MCF 10A (cell line): ENCODE results near the gene SPATA25. TPM values are rescaled to one million over a fixed set of nuclear protein-coding genes. Genes with fewer than 3 reads are reported as not detected.

Experiments used
- BruUV-seq: library from RNA; stranded (reverse); fragments of 400-500 nt; replicated peaks from 2 replicates; lab custom pipeline; 2021; lab: Mats Ljungman, UMichigan
- CTCF ChIA-PET: fragments of 300-600 bp; sonication (Branson Sonifier 250); formaldehyde crosslinking; extraction: SDS; loops from one replicate; lab custom pipeline; 2021; ENCODE audit warnings: antibody characterized with exemption, inconsistent platforms; lab: Yijun Ruan, JAX
- POLR2A ChIA-PET: fragments of 300-600, 350-650 bp; sonication (Branson Sonifier 250); formaldehyde crosslinking; extraction: SDS; loops from one replicate; lab custom pipeline; 2020; ENCODE audit warnings: antibody characterized with exemption, inconsistent platforms; lab: Yijun Ruan, JAX
- DNase-seq: peaks from one replicate; pipeline ENCODE4 v3.0.0-alpha.2; 2018; ENCODE audit not compliant: unreplicated experiment
- H3K27ac Mint-ChIP-seq: one replicate; pipeline ENCODE4 v1.8.0; 2022; ENCODE audit warnings: mild to moderate bottlenecking, low read depth, mixed read lengths; ENCODE audit not compliant: unreplicated experiment
- H3K27me3 Mint-ChIP-seq: one replicate; pipeline ENCODE4 v1.8.0; 2022; ENCODE audit warnings: mixed read lengths; ENCODE audit not compliant: insufficient read depth, unreplicated experiment
- H3K36me3 Mint-ChIP-seq: one replicate; pipeline ENCODE4 v1.8.0; 2022; ENCODE audit warnings: mild to moderate bottlenecking, moderate library complexity, mixed read lengths; ENCODE audit not compliant: insufficient read depth, unreplicated experiment
- H3K4me1 Mint-ChIP-seq: one replicate; pipeline ENCODE4 v1.8.0; 2022; ENCODE audit warnings: mixed read lengths; ENCODE audit not compliant: insufficient read depth, unreplicated experiment
- H3K4me3 Mint-ChIP-seq: one replicate; pipeline ENCODE4 v1.8.0; 2022; ENCODE audit warnings: mild to moderate bottlenecking, moderate library complexity, mixed read lengths; ENCODE audit not compliant: unreplicated experiment
- H3K9me3 Mint-ChIP-seq: one replicate; pipeline ENCODE4 v1.8.0; 2022; ENCODE audit warnings: mixed read lengths; ENCODE audit not compliant: unreplicated experiment
- CTCF ChIP-seq: fragments of 200-600 bp; IDR thresholded peaks from one replicate; pipeline ENCODE4 v1.8.0; 2022; ENCODE audit warnings: antibody characterized with exemption, mild to moderate bottlenecking; ENCODE audit not compliant: unreplicated experiment
- intact Hi-C: fragments of 100-400 bp; cut with micrococcal nuclease; formaldehyde crosslinking; loops from 2 replicates; pipeline ENCODE4 v1.14.1; 2022
- total RNA-seq: library from RNA; stranded (reverse); gene quantifications from 2 replicates; pipeline ENCODE4 v1.2.3, GENCODE V29; 2022

The SPATA25 gene
- total RNA-seq, 1 experiment from 2014 or later, result 0.72 TPM

- CTCF ChIA-PET, result interaction anchor here (0.6 to 6.0 kb wide), 3 partner anchors 76 to 674 kb away, joined by 3 to 22 read pairs (median 8); no protein-coding TSS in a partner anchor
- intact Hi-C loops, result loop anchor here (2.0 kb wide), 1 partner anchor 41 kb away; the partner anchor contains the start of gene PCIF1
- H3K4me3 Mint-ChIP-seq, result no peak overlapping the region
These were observed 6.4 kb upstream of the SPATA25 start for GRCh38 chr20:45893831-45894230.

GRCh38 chr20:45892828-45893500, 5.5 kb upstream of the SPATA25 start:
- BruUV-seq, result no TSS peak
- Mint-ChIP-seq H3K27ac (peak overlapping the region; percentile 39), H3K27me3 (no peaks in the 10 kb centered on the region), H3K9me3 (no peaks in the 10 kb centered on the region), H3K36me3 (peaks cover 16% of the 10 kb centered on the region), H3K4me3 (peak overlapping the region; percentile 95), H3K4me1 (peaks cover 6% of the 10 kb centered on the region)
- no peak for DNase-seq
- ChIA-PET POLR2A (interaction anchor here (0.7 to 6.3 kb wide), 8 partner anchors 9 to 78 kb away, joined by 3 to 74 read pairs (median 22); partner anchors contain the start of genes ACOT8, PCIF1, SNX21 and ZNF335), CTCF (interaction anchor here (0.6 to 6.0 kb wide), 12 partner anchors 8 to 666 kb away, joined by 3 to 22 read pairs (median 5); partner anchors contain the start of genes PCIF1 and ZSWIM1)
- TF ChIP-seq CTCF, result no peak
- intact Hi-C loops, result loop anchor here (1.0 to 2.0 kb wide), 2 partner anchors 42 to 70 kb away; partner anchors contain the start of gene PCIF1

More at GRCh38 chr20:45893831-45894230, 6.4 kb upstream of the SPATA25 start:
- BruUV-seq, result no TSS peak
- no peak overlapping the region for H3K27ac Mint-ChIP-seq
- H3K27me3 Mint-ChIP-seq, result no peaks in the 10 kb centered on the region
- peaks cover 6% of the 10 kb centered on the region for H3K4me1 Mint-ChIP-seq
- no peaks in the 10 kb centered on the region for H3K9me3 Mint-ChIP-seq
- peaks cover 16% of the 10 kb centered on the region for H3K36me3 Mint-ChIP-seq
- DNase-seq, result no peak
- POLR2A ChIA-PET, result interaction anchor here (0.6 to 6.3 kb wide), 8 partner anchors 8 to 61 kb away, joined by 3 to 74 read pairs (median 4); partner anchors contain the start of genes PCIF1, SNX21 and ZSWIM1
- no peak for TF ChIP-seq CTCF

DNA sequence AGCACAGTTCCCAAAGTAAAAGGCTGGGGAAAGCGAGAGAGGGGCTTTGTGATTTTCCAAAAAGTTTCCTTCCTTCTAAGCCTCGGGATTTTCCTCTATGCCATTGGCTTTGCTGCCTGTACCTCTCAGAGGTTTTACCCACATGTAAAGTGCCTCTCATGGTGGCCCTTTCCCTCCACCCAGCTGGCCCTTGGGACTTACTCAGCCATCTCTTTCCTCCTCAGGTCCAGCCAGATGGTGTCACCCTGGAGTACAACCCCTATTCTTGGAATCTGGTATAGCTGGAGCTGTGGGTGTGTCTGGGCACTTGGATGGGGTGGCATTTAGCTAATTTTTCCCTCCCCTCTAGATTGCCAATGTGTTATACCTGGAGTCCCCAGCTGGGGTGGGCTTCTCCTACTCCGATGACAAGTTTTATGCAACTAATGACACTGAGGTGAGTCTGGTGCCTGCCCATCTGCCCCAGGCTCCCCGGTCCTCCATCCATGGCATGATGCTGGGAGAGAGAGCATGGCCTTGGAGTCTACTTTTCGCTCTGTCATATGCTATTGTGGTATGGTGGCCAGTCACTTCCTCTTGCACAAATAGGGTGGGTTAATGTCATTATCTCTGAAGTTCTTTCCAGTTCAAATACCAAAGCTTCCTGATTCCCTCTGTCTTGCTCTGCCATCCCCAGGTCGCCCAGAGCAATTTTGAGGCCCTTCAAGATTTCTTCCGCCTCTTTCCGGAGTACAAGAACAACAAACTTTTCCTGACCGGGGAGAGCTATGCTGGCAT, 4.8 kb upstream of the SPATA25 start:
- ChIA-PET CTCF (interaction anchor here (0.6 to 6.0 kb wide), 14 partner anchors 9 to 667 kb away, joined by 3 to 22 read pairs (median 4); partner anchors contain the start of genes PCIF1 and ZSWIM1), POLR2A (interaction anchor here (0.7 to 6.3 kb wide), 11 partner anchors 10 to 101 kb away, joined by 3 to 74 read pairs (median 12); partner anchors contain the start of genes ACOT8, DNTTIP1, PCIF1 and SNX21)
- TF ChIP-seq CTCF, result peak; percentile 17
- Mint-ChIP-seq H3K9me3 (no peaks in the 10 kb centered on the region), H3K27me3 (no peaks in the 10 kb centered on the region), H3K4me1 (peaks cover 6% of the 10 kb centered on the region), H3K27ac (peak overlapping the region; percentile 39), H3K36me3 (peaks cover 10% of the 10 kb centered on the region), H3K4me3 (peak overlapping the region; percentile 95)
- BruUV-seq, result no TSS peak
- intact Hi-C loops, result loop anchor here (1.0 to 2.0 kb wide), 2 partner anchors 43 to 71 kb away; partner anchors contain the start of gene PCIF1
- peak; percentile 25 for DNase-seq
